ENCODE data around the gene PREP.
"Not testable (repeated sequence)": the region's sequence is repeated elsewhere in the genome, so short reads cannot be mapped to it uniquely, and the experiment has no call there.

The PREP gene

GRCh38 chr6:105359419-105360370 is 43.2 kb downstream of the PREP start:
- intact Hi-C loops (cut with DNase I) = loop anchor here (5.0 kb wide), 1 partner anchor 272 kb away; no protein-coding TSS in a partner anchor
- DNase-seq = no peak

- intact Hi-C loops (cut with DNase I) = no loop called here
These were observed 45.7 kb downstream of the PREP start for GRCh38 chr6:105357165-105357564.

GRCh38 chr6:105352037-105352617 is 50.8 kb downstream of the PREP start:
- intact Hi-C loops (cut with DNase I) = no loop called here
- no peak for DNase-seq

More at GRCh38 chr6:105357165-105357564, 45.7 kb downstream of the PREP start:
- DNase-seq = no peak

- no peak for DNase-seq
- intact Hi-C loops (cut with DNase I) = no loop called here
These were observed 54.0 kb downstream of the PREP start for GRCh38 chr6:105348897-105349296.

GRCh38 chr6:105346052-105346451 is 56.8 kb downstream of the PREP start:
- intact Hi-C loops (cut with DNase I) = no loop called here
- peak in 1 of 42 donors; percentile 23 for DNase-seq

GRCh38 chr6:105345506-105345905 is 57.4 kb downstream of the PREP start:
- intact Hi-C loops (cut with DNase I) = no loop called here
- DNase-seq = peak in 15 of 42 donors; percentile 21 to 53 (median 28)

- intact Hi-C loops (cut with DNase I) = no loop called here
These were observed 58.0 kb downstream of the PREP start for GRCh38 chr6:105344881-105345370.

GRCh38 chr6:105338350-105338983 is 64.4 kb downstream of the PREP start:
- DNase-seq = peak in 16 of 42 donors; percentile 11 to 60 (median 34)
- intact Hi-C loops (cut with DNase I) = not testable (repeated sequence)

More at GRCh38 chr6:105344881-105345370, 58.0 kb downstream of the PREP start:
- no peak for DNase-seq

GRCh38 chr6:105336986-105337385 is 65.9 kb downstream of the PREP start:
- intact Hi-C loops (cut with DNase I) = no loop called here

GRCh38 chr6:105332576-105332975 is 70.3 kb downstream of the PREP start:
- intact Hi-C loops (cut with DNase I) = no loop called here
- DNase-seq = no peak

More at GRCh38 chr6:105336986-105337385, 65.9 kb downstream of the PREP start:
- DNase-seq = no peak

- intact Hi-C loops (cut with DNase I) = no loop called here
- DNase-seq = no peak
These were observed 71.0 kb downstream of the PREP start for GRCh38 chr6:105331927-105332326.

- intact Hi-C loops (cut with DNase I) = no loop called here
- no peak for DNase-seq
These were observed 72.0 kb downstream of the PREP start for GRCh38 chr6:105330913-105331312.

- no peak for DNase-seq
- intact Hi-C loops (cut with DNase I) = no loop called here
These were observed 72.5 kb downstream of the PREP start for GRCh38 chr6:105330364-105330763.

GRCh38 chr6:105326833-105327770 is 75.8 kb downstream of the PREP start:
- intact Hi-C loops (cut with DNase I) = no loop called here
- no peak for DNase-seq

- intact Hi-C loops (cut with DNase I) = no loop called here
- DNase-seq = no peak
These were observed 76.7 kb downstream of the PREP start for GRCh38 chr6:105326216-105326615.

GRCh38 chr6:105324386-105324950 is 78.4 kb downstream of the PREP start:
- DNase-seq = no peak
- intact Hi-C loops (cut with DNase I) = no loop called here

GRCh38 chr6:105322499-105323225 is 80.2 kb downstream of the PREP start:
- no peak for DNase-seq
- intact Hi-C loops (cut with DNase I) = no loop called here

- intact Hi-C loops (cut with DNase I) = no loop called here
- no peak for DNase-seq
These were observed 81.2 kb downstream of the PREP start for GRCh38 chr6:105321728-105322127.
